ENCODE results near the gene ATP5F1D. TPM values are rescaled to one million over a fixed set of nuclear protein-coding genes. Genes with fewer than 3 reads are reported as not detected.

The ATP5F1D gene
- total and polyA plus RNA-seq, 2 of the 8 experiments (the other 6 are each of a cell fraction or from before 2014, with no cell fraction given) = 174 to 249 TPM

DNA sequence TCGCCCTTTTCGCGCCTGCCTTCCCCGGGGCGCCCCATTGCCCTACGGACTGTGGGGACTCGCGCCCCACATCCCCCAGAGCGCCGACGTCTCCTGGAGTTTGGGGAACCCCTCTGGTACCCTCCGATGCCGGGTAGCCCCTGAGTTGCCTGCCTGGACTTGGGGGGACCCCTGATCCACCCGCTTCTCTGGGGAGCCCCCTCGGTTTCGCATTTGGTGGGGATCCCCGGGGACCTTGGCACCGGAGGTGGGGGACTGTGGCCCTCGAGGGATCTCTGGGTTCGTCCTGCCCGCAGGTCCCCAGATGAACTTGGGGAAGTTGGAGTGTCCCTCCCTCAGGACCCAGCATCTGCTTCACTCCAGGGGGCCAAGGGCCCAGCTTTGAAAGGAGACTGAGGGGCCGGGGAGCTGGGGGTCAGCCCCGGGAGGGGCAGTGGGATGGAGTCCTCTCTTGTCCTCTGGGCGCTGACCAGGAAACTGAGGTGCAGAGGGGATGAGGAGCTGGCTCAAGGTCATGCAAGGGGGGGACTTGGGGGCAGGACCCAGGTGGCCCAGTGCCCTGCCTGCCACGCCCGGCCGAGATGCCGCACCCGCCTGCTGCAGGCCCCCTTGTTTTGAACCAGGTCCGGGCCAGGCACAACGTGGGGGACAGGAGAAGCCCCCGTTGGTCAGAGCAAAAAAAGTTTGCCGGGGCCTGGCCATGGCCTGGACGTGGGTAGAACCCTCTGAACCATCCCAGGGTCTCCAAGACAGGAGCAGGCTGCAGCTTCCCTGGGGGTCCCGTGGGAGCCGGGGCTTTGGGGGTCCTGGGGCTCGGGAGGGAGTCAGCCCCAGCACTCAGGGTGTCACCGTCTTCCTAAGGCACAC, 45.2 kb downstream of the ATP5F1D start (continued):
- TF ChIP-seq CTBP2 (IDR thresholded peaks at IDR 0.05; ENCODE audit: borderline replicate concordance, insufficient read depth, insufficient read length, low read length) (no peak), KDM1A (IDR thresholded peaks at IDR 0.05; ENCODE audit: borderline replicate concordance, low read length) (no peak), RAD21 (IDR thresholded peaks at IDR 0.05 in 1 of 2, conservative IDR thresholded peaks at IDR 0.05 in 1 of 2; ENCODE audit: low read depth in 2 of 2, low read length in 2 of 2) (no peak), E2F6 (IDR thresholded peaks at IDR 0.05) (no peak), CEBPB (IDR thresholded peaks at IDR 0.05; ENCODE audit: low read depth, low read length) (no peak), CHD1 (IDR thresholded peaks at IDR 0.05; ENCODE audit: low read depth, low read length) (no peak), NANOG (IDR thresholded peaks at IDR 0.05; ENCODE audit: insufficient read depth, low read depth, low read length, poor library complexity, severe bottlenecking) (no peak), YY1 (IDR thresholded peaks at IDR 0.05; ENCODE audit: low read depth, low read length) (no peak)

Measured in H1 (cell line).